GM21360 (cell line): Measurements from ENCODE around the gene HASPIN.

Experiments used
- ATAC-seq: cut with Tn5 transposase; IDR thresholded peaks from one replicate; pipeline ENCODE4 v1.9.1; 2021; ENCODE audit warnings: mild to moderate bottlenecking, moderate library complexity; ENCODE audit not compliant: unreplicated experiment

The HASPIN gene

DNA sequence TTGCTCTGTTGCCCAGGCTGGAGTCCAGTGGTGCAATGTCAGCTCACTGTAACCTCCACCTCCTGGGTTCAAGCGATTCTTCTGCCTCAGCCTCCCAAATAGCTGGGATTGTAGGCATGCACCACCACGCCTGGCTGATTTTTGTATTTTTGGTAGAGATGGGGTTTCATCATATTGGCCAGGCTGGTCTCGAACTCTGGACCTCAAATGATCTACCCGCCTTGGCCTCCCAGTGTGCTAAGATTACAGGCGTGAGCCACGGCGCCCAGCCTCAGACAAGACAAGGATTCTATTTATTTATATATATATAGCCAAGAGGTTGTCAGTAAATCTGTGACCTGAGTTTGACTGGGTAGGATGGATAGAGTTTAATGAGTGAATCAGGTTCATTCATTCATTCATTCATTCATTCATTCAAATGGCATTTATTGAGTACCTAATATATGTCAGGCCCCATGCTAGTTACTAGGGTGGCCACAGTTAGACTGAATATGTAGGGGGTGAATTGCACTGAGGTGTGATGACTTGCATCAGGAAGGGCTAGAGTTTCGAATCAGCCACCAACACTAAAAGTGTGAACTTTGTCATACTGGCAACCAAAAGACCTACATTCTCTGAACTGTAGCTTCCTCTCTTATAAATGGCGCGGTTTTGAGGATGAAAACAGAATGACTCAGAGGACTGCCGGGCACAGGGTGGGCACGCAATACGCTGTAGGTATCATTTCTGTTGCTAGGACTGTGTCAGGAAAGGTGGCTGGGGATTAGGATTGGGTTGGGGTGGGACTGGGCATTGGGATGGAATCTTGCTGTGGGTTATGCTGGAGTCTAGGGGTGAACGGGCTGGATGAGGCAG lies 39.4 kb downstream of the HASPIN start:
- ATAC-seq, result peak; percentile 62

GRCh38 chr17:3763777-3764170 lies 40.1 kb downstream of the HASPIN start:
- no peak for ATAC-seq

GRCh38 chr17:3765981-3766380 lies 42.3 kb downstream of the HASPIN start:
- ATAC-seq, result no peak

GRCh38 chr17:3766779-3767178 lies 43.1 kb downstream of the HASPIN start:
- no peak for ATAC-seq

DNA sequence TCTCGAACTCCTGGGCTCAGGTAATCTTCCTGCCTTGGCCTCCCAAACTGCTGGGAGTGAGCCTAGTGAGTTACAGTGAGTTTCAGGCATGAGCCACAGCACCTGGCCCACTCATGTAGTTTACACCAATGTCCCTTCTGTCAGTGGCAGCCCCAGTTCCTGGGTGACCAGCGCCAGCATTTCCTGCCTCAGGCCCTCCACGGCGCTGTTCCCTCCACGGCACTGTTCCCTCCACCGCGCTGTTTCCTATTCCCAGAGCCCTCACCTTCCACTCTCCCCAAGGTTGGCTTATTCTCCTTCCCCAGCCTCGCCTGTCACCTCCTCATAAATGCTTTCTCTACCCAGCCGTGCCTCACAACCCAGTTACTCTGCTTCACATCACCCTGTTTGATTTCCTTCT lies 44.6 kb downstream of the HASPIN start:
- ATAC-seq, result no peak

GRCh38 chr17:3768769-3769168 lies 45.1 kb downstream of the HASPIN start:
- no peak for ATAC-seq

DNA sequence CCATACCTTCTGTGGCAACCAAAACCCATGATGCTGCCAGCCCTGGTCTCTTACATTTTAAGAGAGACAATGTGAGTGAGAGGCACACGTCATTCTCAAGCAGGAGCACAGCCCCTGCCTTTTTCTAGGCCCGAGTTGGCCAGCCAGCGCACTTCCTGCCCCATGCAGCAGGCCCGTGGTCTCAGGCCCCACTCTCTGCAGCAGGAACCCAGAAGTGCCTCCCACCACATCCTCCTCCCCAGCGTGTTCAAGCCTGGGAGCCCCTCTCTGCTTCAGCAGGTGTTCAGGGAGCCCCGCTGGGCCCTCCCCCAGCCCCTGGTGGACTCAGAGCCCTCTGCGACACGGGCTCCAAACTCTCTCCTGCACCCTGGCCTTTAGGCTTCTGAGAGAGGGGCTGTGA lies 46.8 kb downstream of the HASPIN start:
- ATAC-seq, result no peak

GRCh38 chr17:3771140-3771539 lies 47.4 kb downstream of the HASPIN start:
- no peak for ATAC-seq

- no peak for ATAC-seq
Measured at GRCh38 chr17:3772764-3773163, 49.1 kb downstream of the HASPIN start.

DNA sequence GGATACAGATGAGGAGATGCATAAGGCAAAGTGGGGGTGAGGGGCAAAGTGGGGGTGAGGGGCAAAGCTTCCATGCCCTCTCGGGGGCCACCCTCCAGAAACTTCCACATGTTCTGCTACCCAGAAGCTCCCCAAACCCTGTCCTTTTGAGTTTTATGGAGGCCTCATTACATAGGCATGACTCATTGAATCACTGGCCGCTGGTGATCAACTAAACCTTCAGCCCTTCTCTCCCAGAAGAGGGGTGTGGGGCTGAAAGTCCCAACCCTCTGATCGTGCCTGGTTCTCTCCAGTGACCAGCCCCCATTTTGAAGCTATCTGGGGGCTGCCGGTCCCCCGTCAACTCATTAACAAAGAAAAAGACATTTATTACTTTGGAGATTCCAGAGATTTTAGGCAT lies 49.8 kb downstream of the HASPIN start:
- ATAC-seq, result no peak

DNA sequence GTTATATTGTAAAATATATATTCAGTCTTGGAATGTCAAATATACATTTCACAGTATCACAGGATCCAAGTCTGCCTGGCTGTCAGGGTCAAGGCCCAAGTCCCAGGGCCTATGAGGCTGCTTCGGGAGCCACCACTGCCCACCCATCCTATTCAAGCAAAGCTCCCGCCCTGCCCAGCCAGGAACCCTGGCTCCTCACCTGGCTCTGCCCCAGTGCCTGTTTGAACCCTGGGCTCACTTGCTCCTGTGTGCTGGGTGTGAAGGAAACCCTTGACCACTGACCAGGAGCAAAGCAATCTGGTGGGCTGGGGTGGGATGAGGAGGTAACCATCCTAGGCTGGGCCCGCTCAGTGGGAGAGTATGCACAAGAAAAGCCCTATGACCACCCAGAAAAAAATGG lies 50.3 kb downstream of the HASPIN start:
- no peak for ATAC-seq
